Measurements from ENCODE around the gene CKMT1A. TPM values are rescaled to one million over a fixed set of nuclear protein-coding genes. Genes with fewer than 3 reads are reported as not detected.
A peak's percentile ranks its signal among the peaks of the same experiment; 100 is the strongest.
"Not testable (repeated sequence)": the region's sequence is repeated elsewhere in the genome, so short reads cannot be mapped to it uniquely, and the experiment has no call there.

The CKMT1A gene
- polyA plus RNA-seq, 1 donor from 2014 or later, result 14.0 TPM

- Histone ChIP-seq H3K27ac (ENCODE audit: low read length) (no peak overlapping the region), H3K9me2 (ENCODE audit: insufficient read depth, low read length) (no peaks in the 10 kb centered on the region), H3K4me3 (ENCODE audit: low read length) (no peak overlapping the region), H3K36me3 (ENCODE audit: insufficient read depth, low read length) (no peaks in the 10 kb centered on the region), H4K20me1 (ENCODE audit: insufficient read depth) (no peaks in the 10 kb centered on the region), H3K9me3 (ENCODE audit: low read length) (no peaks in the 10 kb centered on the region), H3K9ac (ENCODE audit: low read length) (no peak overlapping the region), H2AFZ (ENCODE audit: low read depth, low read length) (no peak overlapping the region), H3K79me2 (replicated peaks; ENCODE audit: insufficient read depth, low read length) (no peaks in the 10 kb centered on the region), H3K27me3 (ENCODE audit: insufficient read depth, low read depth, low read length) (no peaks in the 10 kb centered on the region), H3K4me2 (ENCODE audit: low read length) (no peak overlapping the region), H3F3A (ENCODE audit: insufficient read depth, low read length, poor library complexity, severe bottlenecking) (no peaks in the 10 kb centered on the region)
- no peak for TF ChIP-seq CTCF (IDR thresholded peaks at IDR 0.05; ENCODE audit: poor library complexity, severe bottlenecking)
- no peak for TF ChIP-seq TAF1 (IDR thresholded peaks at IDR 0.05; ENCODE audit: low read depth)
- no peak for TF ChIP-seq SMC3 (conservative IDR thresholded peaks at IDR 0.05; ENCODE audit: poor library complexity)
- TF ChIP-seq RAD21 (conservative IDR thresholded peaks at IDR 0.05), result no peak
- no peak for TF ChIP-seq POLR2AphosphoS5 (IDR thresholded peaks at IDR 0.05)
- no peak for TF ChIP-seq EP300 (conservative IDR thresholded peaks at IDR 0.05; ENCODE audit: poor library complexity, severe bottlenecking)
- no peak for TF ChIP-seq MXI1 (conservative IDR thresholded peaks at IDR 0.05; ENCODE audit: poor library complexity, severe bottlenecking)
- TF ChIP-seq REST (IDR thresholded peaks at IDR 0.05; ENCODE audit: borderline replicate concordance), result no peak
- TF ChIP-seq EZH2 (IDR thresholded peaks at IDR 0.05; ENCODE audit: borderline replicate concordance, insufficient read depth, low read length, poor library complexity, severe bottlenecking), result no peak
These were observed 41.8 kb downstream of the CKMT1A start for GRCh38 chr15:43735416-43735815.

- Histone ChIP-seq H3K4me3 (ENCODE audit: low read length) (peak within 1 kb of the TSS; percentile 74), H3K79me2 (replicated peaks; ENCODE audit: insufficient read depth, low read length) (peaks cover 31% of the 10 kb centered on the region), H3K27ac (ENCODE audit: low read length) (peak within 1 kb of the TSS; percentile 86), H3K4me2 (ENCODE audit: low read length) (peak within 1 kb of the TSS; percentile 94), H2AFZ (ENCODE audit: low read depth, low read length) (peak within 1 kb of the TSS; percentile 71), H3K9ac (ENCODE audit: low read length) (peak within 1 kb of the TSS; percentile 85)
- H4K20me1 ChIP-seq (ENCODE audit: insufficient read depth); H3K36me3 ChIP-seq (ENCODE audit: insufficient read depth, low read length); H3K9me2 ChIP-seq (ENCODE audit: insufficient read depth, low read length); H3K27me3 ChIP-seq (ENCODE audit: insufficient read depth, low read depth, low read length); H3F3A ChIP-seq (ENCODE audit: insufficient read depth, low read length, poor library complexity, severe bottlenecking); H3K9me3 ChIP-seq (ENCODE audit: low read length): not testable (repeated sequence)
- TF ChIP-seq MXI1 (conservative IDR thresholded peaks at IDR 0.05; ENCODE audit: poor library complexity, severe bottlenecking) (peak; percentile 73), POLR2AphosphoS5 (IDR thresholded peaks at IDR 0.05) (peak; percentile 85), CTCF (IDR thresholded peaks at IDR 0.05; ENCODE audit: poor library complexity, severe bottlenecking) (peak; percentile 60), REST (IDR thresholded peaks at IDR 0.05; ENCODE audit: borderline replicate concordance) (peak; percentile 63), TAF1 (IDR thresholded peaks at IDR 0.05; ENCODE audit: low read depth) (peak; percentile 61)
These were observed 52.7 kb downstream of the CKMT1A start, which contains the start of gene PDIA3 for GRCh38 chr15:43746245-43746902. Gene PDIA3, plus strand, starts transcription at chr15:43746438. Its CDS starts 102 bp downstream, at chr15:43746540.

All from neural cell (in vitro differentiated cells).